Mucosa of rectum (tissue), 2 donors: ENCODE results near the gene ITIH2.

ENCODE experiments used
- H3K27ac ChIP-seq, 2 donors: one replicate each; pipeline ENCODE4 v1.7.0; 2013; ENCODE audit warnings: inconsistent platforms in 2 of 2, low read depth in 2 of 2, low read length in 2 of 2
- H3K27me3 ChIP-seq, 2 donors: one replicate each; pipeline ENCODE4 v1.7.0; 2013; ENCODE audit warnings: low read length in 2 of 2; ENCODE audit not compliant: control insufficient read depth in 2 of 2, insufficient read depth in 2 of 2
- H3K36me3 ChIP-seq, 2 donors: one replicate each; pipeline ENCODE4 v1.7.0; 2013; ENCODE audit warnings: low read length in 2 of 2; ENCODE audit not compliant: control insufficient read depth in 2 of 2, insufficient read depth in 2 of 2
- H3K4me1 ChIP-seq, 2 donors: one replicate each; pipeline ENCODE4 v1.7.0; 2013; ENCODE audit warnings: low read length in 2 of 2, mild to moderate bottlenecking in 1 of 2; ENCODE audit not compliant: control insufficient read depth in 2 of 2, insufficient read depth in 2 of 2
- H3K4me3 ChIP-seq, 2 donors: one replicate each; pipeline ENCODE4 v1.7.0; 2013; ENCODE audit warnings: low read length in 2 of 2
- H3K9ac ChIP-seq, 2 donors: one replicate each; pipeline ENCODE4 v1.7.0; 2013; ENCODE audit warnings: low read length in 2 of 2, low read depth in 1 of 2, mild to moderate bottlenecking in 1 of 2
- H3K9me3 ChIP-seq, 2 donors: one replicate each; pipeline ENCODE4 v1.7.0; 2013; ENCODE audit warnings: low read length in 2 of 2; ENCODE audit not compliant: control insufficient read depth in 2 of 2
- donor health status: healthy.
- donor health status: Normal muscosa, but diverticular disease.

The ITIH2 gene

DNA sequence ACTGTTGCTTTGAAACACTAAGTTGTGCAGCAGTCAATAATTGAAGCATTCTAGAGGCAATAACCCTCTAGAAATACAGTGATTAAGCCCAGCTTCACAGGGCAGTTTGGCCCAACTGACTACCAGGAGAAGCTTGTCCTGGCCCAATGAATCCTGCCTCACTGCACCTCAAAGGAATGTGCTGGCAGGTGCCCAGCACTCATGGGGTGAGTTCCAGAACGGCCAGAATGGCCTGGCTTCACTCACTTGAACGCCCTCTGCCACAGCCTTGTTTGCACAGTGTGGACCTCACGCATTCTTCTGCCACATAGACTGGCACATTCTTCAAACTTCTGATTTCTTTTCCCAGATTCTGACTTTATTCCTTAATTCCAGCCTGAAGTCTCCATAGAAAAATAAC is 6.6 kb upstream of the ITIH2 start:
- Histone ChIP-seq H3K27ac (no peak overlapping the region), H3K27me3 (no peaks in the 10 kb centered on the region), H3K36me3 (no peaks in the 10 kb centered on the region), H3K4me3 (no peak overlapping the region), H3K9me3 (no peaks in the 10 kb centered on the region), H3K9ac (no peak overlapping the region), H3K4me1 (no peaks in the 10 kb centered on the region)

GRCh38 chr10:7697426-7697825 is 5.7 kb upstream of the ITIH2 start:
- Histone ChIP-seq H3K27ac (no peak overlapping the region), H3K36me3 (no peaks in the 10 kb centered on the region), H3K4me1 (no peaks in the 10 kb centered on the region), H3K27me3 (no peaks in the 10 kb centered on the region), H3K9ac (no peak overlapping the region), H3K4me3 (no peak overlapping the region), H3K9me3 (no peaks in the 10 kb centered on the region)

DNA sequence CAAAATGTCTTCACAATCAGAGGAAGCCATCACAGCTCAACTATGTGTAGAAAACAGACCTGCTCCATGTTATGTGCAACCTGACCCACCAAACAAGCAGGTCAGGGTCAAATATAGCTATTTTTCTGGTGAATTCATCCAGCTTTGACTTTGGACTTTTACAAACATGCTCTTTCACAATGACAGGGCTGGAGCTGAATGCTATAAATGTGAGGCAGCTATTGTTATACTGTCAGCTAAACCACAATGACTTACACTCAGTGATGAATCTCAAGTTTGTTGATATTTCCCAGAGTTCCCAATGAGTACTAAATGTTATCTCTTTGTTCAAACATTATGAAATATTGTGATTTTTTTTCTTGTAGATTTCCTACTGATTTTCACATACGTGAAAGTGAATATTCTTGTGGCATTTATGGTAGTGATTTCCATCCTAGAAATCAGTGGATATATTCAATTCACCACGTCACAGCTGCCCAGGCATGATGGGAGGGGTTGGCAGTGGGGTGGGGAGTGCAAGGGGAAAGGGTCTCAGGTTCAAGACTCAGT is 2.5 kb upstream of the ITIH2 start:
- H3K9ac ChIP-seq, result no peak overlapping the region
- H3K27me3 ChIP-seq, result peaks cover 0 to 2% of the 10 kb centered on the region in 2 donors
- no peaks in the 10 kb centered on the region for H3K4me1 ChIP-seq
- H3K4me3 ChIP-seq, result no peak overlapping the region
- H3K9me3 ChIP-seq, result no peaks in the 10 kb centered on the region
- no peaks in the 10 kb centered on the region for H3K36me3 ChIP-seq
- no peak overlapping the region for H3K27ac ChIP-seq

DNA sequence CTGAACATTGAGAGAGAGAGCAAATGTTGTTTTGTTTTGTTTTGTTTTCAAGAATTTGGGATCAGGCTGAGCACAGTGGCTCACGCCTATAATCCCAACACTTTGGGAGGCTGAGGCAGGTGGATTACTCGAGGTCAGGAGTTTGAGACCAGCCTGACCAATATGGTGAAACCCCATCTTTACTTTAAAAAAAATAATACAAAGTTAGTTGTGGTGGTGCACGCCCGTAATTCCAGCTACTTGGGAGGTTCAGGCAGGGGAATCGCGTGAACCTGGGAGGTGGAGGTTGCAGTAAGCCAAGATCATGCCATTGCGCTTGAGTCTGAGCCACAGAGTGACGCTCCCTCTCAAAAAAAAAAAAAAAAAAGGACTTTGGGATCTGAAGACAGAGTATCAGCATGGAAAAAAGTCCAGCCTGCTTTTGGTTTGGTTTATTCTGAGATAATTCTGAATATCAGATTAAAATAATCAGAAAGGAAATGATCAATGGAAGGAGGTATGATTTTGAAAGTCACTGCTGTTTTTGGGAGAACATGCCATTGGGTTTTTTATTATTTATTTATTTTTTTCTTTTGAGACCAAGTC is 1.9 kb upstream of the ITIH2 start:
- Histone ChIP-seq H3K27ac (no peak overlapping the region), H3K36me3 (no peaks in the 10 kb centered on the region), H3K4me3 (no peak overlapping the region), H3K9ac (no peak overlapping the region), H3K27me3 (peaks cover 0 to 2% of the 10 kb centered on the region in 2 donors), H3K9me3 (no peaks in the 10 kb centered on the region), H3K4me1 (no peaks in the 10 kb centered on the region)

DNA sequence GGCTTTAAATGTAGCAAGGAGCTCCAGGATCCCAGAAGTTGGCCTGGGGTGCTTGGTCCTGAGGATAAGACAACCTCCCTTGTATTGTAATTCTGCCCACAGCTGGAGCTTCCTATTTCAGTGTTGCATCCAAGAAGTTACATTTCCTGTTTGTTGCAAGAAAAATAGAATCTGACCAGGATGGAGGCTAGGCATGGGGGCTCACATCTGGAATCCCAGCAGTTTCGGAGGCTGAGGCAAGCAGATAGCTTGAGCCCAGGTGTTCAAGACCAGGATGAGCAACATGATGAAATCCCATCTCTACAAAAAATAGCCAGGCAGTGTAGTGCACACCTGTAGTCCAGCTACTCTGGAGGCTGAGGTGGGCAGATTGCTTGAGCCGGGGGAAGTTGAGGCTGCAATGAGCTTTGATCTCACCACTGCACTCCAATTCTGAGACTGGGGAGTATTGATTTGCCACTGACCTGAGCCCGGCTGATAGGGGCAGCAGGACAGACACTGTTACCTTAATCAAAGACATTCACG is 766 bp upstream of the ITIH2 start:
- Histone ChIP-seq H3K9me3 (no peaks in the 10 kb centered on the region), H3K9ac (no peak overlapping the region), H3K27me3 (peaks cover 0 to 2% of the 10 kb centered on the region in 2 donors), H3K4me1 (no peaks in the 10 kb centered on the region), H3K4me3 (no peak overlapping the region), H3K27ac (no peak overlapping the region), H3K36me3 (no peaks in the 10 kb centered on the region)

- Histone ChIP-seq H3K27ac (no peak overlapping the region), H3K4me3 (no peak overlapping the region), H3K27me3 (peaks cover 0 to 2% of the 10 kb centered on the region in 2 donors), H3K4me1 (no peaks in the 10 kb centered on the region), H3K9me3 (no peaks in the 10 kb centered on the region), H3K9ac (no peak overlapping the region), H3K36me3 (no peaks in the 10 kb centered on the region)
Observed at GRCh38 chr10:7704071-7705016, 1.2 kb downstream of the ITIH2 start.

DNA sequence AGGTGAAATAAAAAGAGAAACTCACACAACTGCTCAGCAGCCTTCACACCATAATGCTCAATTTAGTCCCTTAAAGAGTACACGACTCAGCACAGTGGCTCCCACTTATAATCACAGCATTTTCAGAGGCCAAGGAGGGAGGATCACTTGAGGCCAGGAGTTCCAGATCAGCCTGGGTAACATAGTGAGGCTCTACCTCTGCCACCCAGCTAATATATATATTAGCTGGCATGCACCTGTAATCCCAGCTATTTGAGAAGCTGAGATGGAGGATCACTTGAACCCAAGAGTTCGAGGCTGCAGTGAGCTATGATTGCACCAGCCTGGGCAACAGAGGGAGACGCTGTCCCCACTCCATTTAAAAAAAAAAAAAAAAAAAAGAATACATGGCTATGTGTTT is 2.2 kb downstream of the ITIH2 start:
- no peaks in the 10 kb centered on the region for H3K4me1 ChIP-seq

GRCh38 chr10:7706534-7707073 is 3.5 kb downstream of the ITIH2 start:
- no peak overlapping the region for H3K27ac ChIP-seq
- no peak overlapping the region for H3K9ac ChIP-seq
- no peaks in the 10 kb centered on the region for H3K4me1 ChIP-seq
- H3K4me3 ChIP-seq, result no peak overlapping the region
- H3K9me3 ChIP-seq, result peaks cover 0 to 2% of the 10 kb centered on the region in 2 donors
- H3K27me3 ChIP-seq, result peaks cover 0 to 2% of the 10 kb centered on the region in 2 donors
- no peaks in the 10 kb centered on the region for H3K36me3 ChIP-seq

More for the DNA sequence above, 2.2 kb downstream of the ITIH2 start:
- H3K27me3 ChIP-seq, result peaks cover 0 to 2% of the 10 kb centered on the region in 2 donors
- no peak overlapping the region for H3K9ac ChIP-seq
- no peak overlapping the region for H3K4me3 ChIP-seq
- no peaks in the 10 kb centered on the region for H3K9me3 ChIP-seq
- no peaks in the 10 kb centered on the region for H3K36me3 ChIP-seq
- no peak overlapping the region for H3K27ac ChIP-seq

DNA sequence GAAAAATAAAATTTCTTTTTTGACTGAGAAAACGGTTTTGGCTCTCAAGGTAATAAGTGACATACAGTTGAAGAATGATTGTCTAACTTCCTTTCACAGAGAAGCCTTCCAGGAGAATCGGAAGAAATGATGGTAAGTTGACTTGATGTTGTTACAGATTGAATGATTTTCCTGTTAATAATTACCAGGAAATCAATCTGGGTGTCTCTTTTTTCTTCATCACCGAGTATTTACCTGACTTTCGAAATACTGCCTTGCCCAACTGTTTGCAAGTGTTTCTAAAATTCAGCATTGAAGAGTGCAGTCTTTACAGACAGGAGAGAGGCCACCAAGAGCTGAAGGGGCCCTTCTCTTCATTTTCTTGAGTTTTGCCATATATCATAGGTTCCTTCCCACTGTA is 4.0 kb downstream of the ITIH2 start:
- Histone ChIP-seq H3K27ac (no peak overlapping the region), H3K9me3 (peaks cover 0 to 2% of the 10 kb centered on the region in 2 donors), H3K9ac (no peak overlapping the region), H3K4me3 (no peak overlapping the region), H3K36me3 (no peaks in the 10 kb centered on the region), H3K27me3 (peaks cover 0 to 2% of the 10 kb centered on the region in 2 donors), H3K4me1 (no peaks in the 10 kb centered on the region)
